CD14-positive monocyte (primary cell): Measurements from ENCODE around the gene MAPK13. TPM values are rescaled to one million over a fixed set of nuclear protein-coding genes. Genes with fewer than 3 reads are reported as not detected.

Source experiments
- DNase-seq, 3 donors: peaks; one replicate each; pipeline ENCODE4 v3.0.0-alpha.2; 2011 to 2022
- H2AFZ ChIP-seq: 2 replicates; pipeline ENCODE4 v1.6.0; 2012; ENCODE audit warnings: mild to moderate bottlenecking, low read depth, low read length, inconsistent platforms; ENCODE audit not compliant: insufficient read depth, poor library complexity, severe bottlenecking
- H3K27ac ChIP-seq, 2 donors: 1 replicate in 1 of 2; 2 replicates in 1 of 2; pipeline ENCODE4 v1.5.1; 2012 to 2013; ENCODE audit warnings: low read length in 2 of 2, control low read depth in 1 of 2, inconsistent platforms in 1 of 2, low read depth in 1 of 2, mild to moderate bottlenecking in 1 of 2
- H3K27me3 ChIP-seq, 2 donors: one replicate each; pipeline versions ENCODE4 v1.6.0 to v1.6.1; 2011 to 2013; ENCODE audit warnings: low read length in 2 of 2; ENCODE audit not compliant: control insufficient read depth in 2 of 2, insufficient read depth in 2 of 2
- H3K36me3 ChIP-seq, 2 donors: replicated peaks in 1 of 2; 1 replicate in 1 of 2; 2 replicates in 1 of 2; pipeline versions ENCODE4 v1.5.1 to v1.6.1; 2012 to 2013; ENCODE audit warnings: low read length in 2 of 2, control low read depth in 1 of 2, inconsistent platforms in 1 of 2, mild to moderate bottlenecking in 1 of 2; ENCODE audit not compliant: insufficient read depth in 2 of 2, control insufficient read depth in 1 of 2
- H3K4me1 ChIP-seq, 2 donors: 1 replicate in 1 of 2; 2 replicates in 1 of 2; pipeline versions ENCODE4 v1.5.1 to v1.6.1; 2012 to 2013; ENCODE audit warnings: low read length in 2 of 2, control low read depth in 1 of 2, inconsistent platforms in 1 of 2, mild to moderate bottlenecking in 1 of 2, moderate library complexity in 1 of 2; ENCODE audit not compliant: insufficient read depth in 2 of 2, control insufficient read depth in 1 of 2
- H3K4me2 ChIP-seq: replicated peaks from 2 replicates; pipeline ENCODE3; 2012; ENCODE audit warnings: low read length, moderate library complexity, mild to moderate bottlenecking; ENCODE audit not compliant: poor library complexity, severe bottlenecking; ENCODE audit errors: extremely low read depth
- H3K4me3 ChIP-seq, 3 experiments: fragments of 200-600 bp in 1 of 3; sonication (generic) in 1 of 3; replicated peaks in 1 of 3; 1 replicate in 2 of 3; 2 replicates in 1 of 3; pipeline ENCODE4 v1.5.1; 2011 to 2013; ENCODE audit warnings: low read length in 3 of 3, mild to moderate bottlenecking in 3 of 3, control low read depth in 2 of 3, low read depth in 2 of 3, inconsistent platforms in 1 of 3, moderate library complexity in 1 of 3
- H3K79me2 ChIP-seq: 2 replicates; pipeline ENCODE4 v1.6.0; 2012; ENCODE audit warnings: mild to moderate bottlenecking, control low read depth, inconsistent platforms, low read length, moderate library complexity; ENCODE audit not compliant: insufficient read depth
- H3K9ac ChIP-seq: 2 replicates; pipeline ENCODE4 v1.6.0; 2017; ENCODE audit warnings: low read length, mild to moderate bottlenecking; ENCODE audit not compliant: insufficient read depth, poor library complexity, severe bottlenecking
- H3K9me3 ChIP-seq, 2 donors: replicated peaks in 1 of 2; 1 replicate in 1 of 2; 2 replicates in 1 of 2; pipeline versions ENCODE4 v1.5.1 to v1.6.1; 2012 to 2013; ENCODE audit warnings: low read length in 2 of 2, control low read depth in 1 of 2; ENCODE audit not compliant: control insufficient read depth in 1 of 2, insufficient read depth in 1 of 2
- H4K20me1 ChIP-seq: 2 replicates; pipeline ENCODE4 v1.6.0; 2012; ENCODE audit warnings: mild to moderate bottlenecking, low read length, control low read depth, moderate library complexity; ENCODE audit not compliant: insufficient read depth
- H3K27ac Mint-ChIP-seq, 7 donors: one replicate each; pipeline ENCODE4 v1.8.0; 2020; ENCODE audit warnings: mild to moderate bottlenecking in 7 of 7, mixed read lengths in 7 of 7, moderate library complexity in 6 of 7, inconsistent platforms in 2 of 7
- H3K27me3 Mint-ChIP-seq, 3 donors: one replicate each; pipeline ENCODE4 v1.8.0; 2021 to 2022; ENCODE audit warnings: low read depth in 3 of 3, mild to moderate bottlenecking in 3 of 3, mixed read lengths in 3 of 3, moderate library complexity in 3 of 3, inconsistent platforms in 1 of 3
- H3K36me3 Mint-ChIP-seq, 2 donors: one replicate each; pipeline ENCODE4 v1.8.0; 2020; ENCODE audit warnings: mixed read lengths in 2 of 2, inconsistent platforms in 1 of 2, mild to moderate bottlenecking in 1 of 2
- H3K4me1 Mint-ChIP-seq: one replicate; pipeline ENCODE4 v1.8.0; 2020; ENCODE audit warnings: mild to moderate bottlenecking, mixed read lengths
- H3K4me3 Mint-ChIP-seq, 2 donors: one replicate each; pipeline ENCODE4 v1.8.0; 2020; ENCODE audit warnings: mild to moderate bottlenecking in 2 of 2, mixed read lengths in 2 of 2, moderate library complexity in 1 of 2
- H3K9me3 Mint-ChIP-seq, 7 donors: one replicate each; pipeline ENCODE4 v1.8.0; 2020 to 2022; ENCODE audit warnings: mixed read lengths in 7 of 7, mild to moderate bottlenecking in 6 of 7, moderate library complexity in 6 of 7, inconsistent platforms in 2 of 7
- WGBS: methylation state at CpG from one replicate; pipeline ENCODE4 v1.1.5; 2013; ENCODE audit warnings: missing lambda C conversion rate; ENCODE audit not compliant: insufficient coverage; 5-methylcytosine and 5-hydroxymethylcytosine counted together
- intact Hi-C, 2 donors: fragments of 100-400 bp; cut with micrococcal nuclease; formaldehyde crosslinking; loops; one replicate each; pipeline versions ENCODE4 v1.15.0 to v1.15.1; 2023
- polyA plus RNA-seq, 3 donors: library from polyadenylated mRNA; depleted of rRNA in 1 of 3; unstranded in 2 of 3; stranded (reverse) in 1 of 3; fragments of 300-500 nt in 2 of 3; fragments of >200 nt in 1 of 3; fragmentation: Illumina TruSeq in 2 of 3; gene quantifications; 1 replicate in 2 of 3; 2 replicates in 1 of 3; pipeline ENCODE4 v1.2.3, GENCODE V29; 2012 to 2021
- TF ChIP-seq, protein P1 (sequence below): fragments of 200-600 bp; IDR thresholded peaks from one replicate; pipeline ENCODE4 v1.8.0; 2022; ENCODE audit warnings: antibody characterized with exemption, mild to moderate bottlenecking

The MAPK13 gene
- polyA plus RNA-seq, 3 donors, result 0.88 to 9.8 (median 2.4) TPM

DNA sequence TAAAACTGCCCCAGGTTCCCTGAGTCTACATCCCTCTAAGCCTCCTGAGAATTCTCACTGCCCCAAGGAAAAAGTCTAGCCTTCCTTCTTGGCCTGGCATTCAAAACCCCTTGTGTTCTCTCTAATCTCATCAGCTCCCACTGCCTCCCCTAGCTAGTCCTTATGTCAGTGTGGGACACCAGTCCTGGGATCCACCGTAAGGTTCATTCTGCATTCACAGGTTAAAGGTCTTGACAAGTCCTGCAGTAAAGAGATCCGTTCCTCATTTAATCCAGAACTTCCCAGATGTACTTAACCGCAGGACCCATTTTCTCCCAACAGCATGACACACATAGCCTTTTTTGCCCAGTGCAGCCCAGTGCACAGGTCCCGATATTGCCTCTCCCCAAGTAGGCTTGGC is 11.6 kb downstream of the MAPK13 start:
- no peak overlapping the region for H3K27ac ChIP-seq
- Mint-ChIP-seq H3K36me3 (peaks cover 17 to 21% of the 10 kb centered on the region in 2 donors), H3K27me3 (peaks cover 3 to 9% (median 3%) of the 10 kb centered on the region in 3 donors), H3K4me1 (peaks cover 61% of the 10 kb centered on the region), H3K4me3 (peak overlapping the region in 1 of 2 donors; percentile 18), H3K9me3 (peaks cover 0 to 4% (median 0%) of the 10 kb centered on the region in 7 donors), H3K27ac (peak overlapping the region in 5 of 7 donors; percentile 56 to 82 (median 60))
- intact Hi-C loops, result no loop called here
- no peaks in the 10 kb centered on the region for H4K20me1 ChIP-seq
- H2AFZ ChIP-seq, result no peak overlapping the region
- H3K79me2 ChIP-seq, result no peaks in the 10 kb centered on the region
- H3K36me3 ChIP-seq, result peaks cover 0 to 6% of the 10 kb centered on the region in 2 donors
- peaks cover 61 to 66% of the 10 kb centered on the region in 2 donors for H3K4me1 ChIP-seq
- TF ChIP-seq, protein P1, sequence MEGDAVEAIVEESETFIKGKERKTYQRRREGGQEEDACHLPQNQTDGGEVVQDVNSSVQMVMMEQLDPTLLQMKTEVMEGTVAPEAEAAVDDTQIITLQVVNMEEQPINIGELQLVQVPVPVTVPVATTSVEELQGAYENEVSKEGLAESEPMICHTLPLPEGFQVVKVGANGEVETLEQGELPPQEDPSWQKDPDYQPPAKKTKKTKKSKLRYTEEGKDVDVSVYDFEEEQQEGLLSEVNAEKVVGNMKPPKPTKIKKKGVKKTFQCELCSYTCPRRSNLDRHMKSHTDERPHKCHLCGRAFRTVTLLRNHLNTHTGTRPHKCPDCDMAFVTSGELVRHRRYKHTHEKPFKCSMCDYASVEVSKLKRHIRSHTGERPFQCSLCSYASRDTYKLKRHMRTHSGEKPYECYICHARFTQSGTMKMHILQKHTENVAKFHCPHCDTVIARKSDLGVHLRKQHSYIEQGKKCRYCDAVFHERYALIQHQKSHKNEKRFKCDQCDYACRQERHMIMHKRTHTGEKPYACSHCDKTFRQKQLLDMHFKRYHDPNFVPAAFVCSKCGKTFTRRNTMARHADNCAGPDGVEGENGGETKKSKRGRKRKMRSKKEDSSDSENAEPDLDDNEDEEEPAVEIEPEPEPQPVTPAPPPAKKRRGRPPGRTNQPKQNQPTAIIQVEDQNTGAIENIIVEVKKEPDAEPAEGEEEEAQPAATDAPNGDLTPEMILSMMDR, result no peak
- DNase-seq, result no peak
- H3K4me3 ChIP-seq, result no peak overlapping the region
- no peaks in the 10 kb centered on the region for H3K27me3 ChIP-seq
- no peaks in the 10 kb centered on the region for H3K9me3 ChIP-seq
- WGBS, result 100% methylated on average over 4 of the region's 4 CpGs
- no peak overlapping the region for H3K4me2 ChIP-seq
- H3K9ac ChIP-seq, result no peak overlapping the region

DNA sequence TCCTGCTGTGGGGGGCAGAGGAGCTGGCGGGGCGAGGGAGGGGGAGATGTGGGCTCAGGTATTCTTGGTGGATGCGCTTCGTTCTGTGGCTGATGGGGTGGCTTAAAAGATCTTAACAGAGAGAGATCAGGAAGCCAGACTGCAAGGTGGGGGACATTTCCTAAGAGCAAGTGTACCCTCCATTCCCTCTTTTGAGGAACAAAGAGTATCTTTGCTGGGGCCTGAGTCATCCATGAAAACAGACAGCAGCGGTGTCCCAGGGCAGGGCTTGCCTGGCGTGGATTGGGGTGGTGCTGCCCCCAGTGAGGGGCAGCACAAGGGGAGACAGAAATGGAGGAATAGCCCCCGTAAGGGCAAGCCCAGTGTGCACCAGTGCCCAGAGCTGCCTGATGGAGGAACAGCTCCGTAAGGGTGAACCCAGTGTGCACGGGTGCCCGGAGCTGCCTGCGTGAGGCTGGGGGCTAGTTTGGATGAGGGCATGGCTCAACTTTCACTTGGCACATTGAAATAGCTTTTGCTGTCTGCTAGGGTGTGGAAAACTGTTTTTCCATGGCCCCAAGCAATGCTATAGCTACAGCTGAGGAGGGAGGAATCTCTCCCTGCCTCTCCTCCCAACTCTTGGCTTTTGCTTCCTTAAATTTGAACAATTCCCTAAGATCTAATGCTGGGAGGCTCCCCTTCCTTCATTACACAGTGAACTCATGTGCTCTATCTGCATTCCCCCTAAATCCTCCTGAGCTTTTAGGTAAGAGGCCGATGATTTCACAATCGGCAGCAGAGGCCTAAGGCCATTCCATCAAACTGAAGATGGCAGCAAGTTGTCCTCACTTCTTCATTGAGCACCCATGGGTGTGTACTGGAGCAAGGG is 12.9 kb downstream of the MAPK13 start:
- no peaks in the 10 kb centered on the region for H3K27me3 ChIP-seq
- peaks cover 0 to 5% of the 10 kb centered on the region in 2 donors for H3K9me3 ChIP-seq
- Mint-ChIP-seq H3K27me3 (peaks cover 3 to 9% (median 7%) of the 10 kb centered on the region in 3 donors), H3K4me3 (peak overlapping the region in 1 of 2 donors; percentile 13), H3K27ac (peak overlapping the region in 5 of 7 donors; percentile 15 to 73 (median 33)), H3K9me3 (peaks cover 0 to 4% (median under 1%) of the 10 kb centered on the region in 7 donors), H3K4me1 (peaks cover 72% of the 10 kb centered on the region), H3K36me3 (peaks cover 9 to 19% of the 10 kb centered on the region in 2 donors)
- no peak overlapping the region for H3K9ac ChIP-seq
- TF ChIP-seq, protein P1, result no peak
- peak; percentile 49 to 74 (median 69) for DNase-seq
- no peaks in the 10 kb centered on the region for H3K79me2 ChIP-seq
- no peak overlapping the region for H3K4me2 ChIP-seq
- peaks cover 71 to 75% of the 10 kb centered on the region in 2 donors for H3K4me1 ChIP-seq
- no peak overlapping the region for H3K27ac ChIP-seq
- H3K36me3 ChIP-seq, result peaks cover 0 to 6% of the 10 kb centered on the region in 2 donors
- no peak overlapping the region for H2AFZ ChIP-seq
- 64% methylated on average over 9 of the region's 13 CpGs for WGBS
- no peak overlapping the region for H3K4me3 ChIP-seq
- no peaks in the 10 kb centered on the region for H4K20me1 ChIP-seq
- intact Hi-C loops, result no loop called here
